Body of pancreas (tissue), 4 donors: ENCODE measurements around the gene RIT2.

Source experiments
- CTCF ChIP-seq, 7 experiments: fragments of 450-650 bp in 4 of 7; fragments of 200-600 bp in 3 of 7; sonication (generic) in 3 of 7; IDR thresholded peaks; one replicate each; pipeline ENCODE4 v1.5.1; 2016 to 2019; ENCODE audit warnings: antibody characterized with exemption in 7 of 7
- POLR2A ChIP-seq, 3 donors: fragments of 450-650 bp; IDR thresholded peaks; one replicate each; pipeline ENCODE4 v1.6.1; 2016; ENCODE audit warnings: antibody characterized with exemption in 3 of 3, mild to moderate bottlenecking in 2 of 3

GRCh38 chr18:42782929-42783328 lies 332.6 kb downstream of the RIT2 start:
- TF ChIP-seq CTCF (IDR thresholded peaks at IDR 0.05) (no peak), POLR2A (IDR thresholded peaks at IDR 0.05) (no peak)
